ENCODE measurements around the gene ECSIT.

The ECSIT gene

GRCh38 chr19:11510444-11510843, 18.5 kb downstream of the ECSIT start:
- TF ChIP-seq TAF1 (IDR thresholded peaks at IDR 0.05; ENCODE audit: borderline replicate concordance, insufficient read depth, low read length): no peak
- no peak for TF ChIP-seq SIN3A (IDR thresholded peaks at IDR 0.05; ENCODE audit: borderline replicate concordance, insufficient read depth, low read length)
- no peak for TF ChIP-seq REST (IDR thresholded peaks at IDR 0.05; ENCODE audit: insufficient read depth in 1 of 2, low read depth in 2 of 2, low read length in 2 of 2)
- TF ChIP-seq FOXP2 (optimal IDR thresholded peaks at IDR 0.05; ENCODE audit: borderline replicate concordance, extremely low read depth, extremely low read length, insufficient read depth): no peak
- no peak for TF ChIP-seq POLR2AphosphoS5 (IDR thresholded peaks at IDR 0.05; ENCODE audit: low read depth, low read length)

- no peak for TF ChIP-seq TAF1 (IDR thresholded peaks at IDR 0.05; ENCODE audit: borderline replicate concordance, insufficient read depth, low read length)
- TF ChIP-seq SIN3A (IDR thresholded peaks at IDR 0.05; ENCODE audit: borderline replicate concordance, insufficient read depth, low read length): no peak
- TF ChIP-seq REST (IDR thresholded peaks at IDR 0.05; ENCODE audit: insufficient read depth in 1 of 2, low read depth in 2 of 2, low read length in 2 of 2): no peak
- no peak for TF ChIP-seq POLR2AphosphoS5 (IDR thresholded peaks at IDR 0.05; ENCODE audit: low read depth, low read length)
- TF ChIP-seq FOXP2 (optimal IDR thresholded peaks at IDR 0.05; ENCODE audit: borderline replicate concordance, extremely low read depth, extremely low read length, insufficient read depth): no peak
Observed at GRCh38 chr19:11507370-11508078, 21.4 kb downstream of the ECSIT start.

- TF ChIP-seq POLR2AphosphoS5 (IDR thresholded peaks at IDR 0.05; ENCODE audit: low read depth, low read length): no peak
- no peak for TF ChIP-seq FOXP2 (optimal IDR thresholded peaks at IDR 0.05; ENCODE audit: borderline replicate concordance, extremely low read depth, extremely low read length, insufficient read depth)
- no peak for TF ChIP-seq TAF1 (IDR thresholded peaks at IDR 0.05; ENCODE audit: borderline replicate concordance, insufficient read depth, low read length)
- TF ChIP-seq REST (IDR thresholded peaks at IDR 0.05; ENCODE audit: insufficient read depth in 1 of 2, low read depth in 2 of 2, low read length in 2 of 2): no peak
- no peak for TF ChIP-seq SIN3A (IDR thresholded peaks at IDR 0.05; ENCODE audit: borderline replicate concordance, insufficient read depth, low read length)
Observed at GRCh38 chr19:11506967-11507366, 22.0 kb downstream of the ECSIT start.

GRCh38 chr19:11506101-11506555, 22.8 kb downstream of the ECSIT start:
- TF ChIP-seq FOXP2 (optimal IDR thresholded peaks at IDR 0.05; ENCODE audit: borderline replicate concordance, extremely low read depth, extremely low read length, insufficient read depth) (no peak), REST (IDR thresholded peaks at IDR 0.05; ENCODE audit: insufficient read depth in 1 of 2, low read depth in 2 of 2, low read length in 2 of 2) (no peak), TAF1 (IDR thresholded peaks at IDR 0.05; ENCODE audit: borderline replicate concordance, insufficient read depth, low read length) (no peak)

All from PFSK-1 (cell line).